GM18870 (cell line): ENCODE measurements around the gene CUBN.
"Not testable (repeated sequence)": the region's sequence is repeated elsewhere in the genome, so short reads cannot be mapped to it uniquely, and the experiment has no call there.

ENCODE experiments used
- ATAC-seq: cut with Tn5 transposase; IDR thresholded peaks from one replicate; pipeline ENCODE4 v1.9.1; 2021; ENCODE audit warnings: moderate library complexity; ENCODE audit not compliant: unreplicated experiment

CUBN gene

GRCh38 chr10:17141504-17142229, 12.1 kb upstream of the CUBN start:
- ATAC-seq = no peak

- no peak for ATAC-seq
Measured at GRCh38 chr10:17140386-17140761, 10.8 kb upstream of the CUBN start.

- ATAC-seq = no peak
Measured at GRCh38 chr10:17138460-17139042, 8.9 kb upstream of the CUBN start.

- no peak for ATAC-seq
Measured at GRCh38 chr10:17134737-17135260, 5.2 kb upstream of the CUBN start.

- no peak for ATAC-seq
Measured at GRCh38 chr10:17134282-17134681, 4.7 kb upstream of the CUBN start.

- ATAC-seq = no peak
Measured at GRCh38 chr10:17128261-17128660, 1.4 kb downstream of the CUBN start.

GRCh38 chr10:17126327-17126726, 3.3 kb downstream of the CUBN start:
- ATAC-seq = no peak

GRCh38 chr10:17125206-17125893, 4.3 kb downstream of the CUBN start:
- ATAC-seq = no peak

GRCh38 chr10:17123961-17124360, 5.7 kb downstream of the CUBN start:
- ATAC-seq = no peak

GRCh38 chr10:17122726-17123661, 6.6 kb downstream of the CUBN start:
- no peak for ATAC-seq

GRCh38 chr10:17122052-17122451, 7.6 kb downstream of the CUBN start:
- ATAC-seq = no peak

GRCh38 chr10:17120694-17121093, 8.9 kb downstream of the CUBN start:
- no peak for ATAC-seq

- no peak for ATAC-seq
Measured at GRCh38 chr10:17119845-17120244, 9.8 kb downstream of the CUBN start.

GRCh38 chr10:17116193-17116592, 13.4 kb downstream of the CUBN start:
- no peak for ATAC-seq

- no peak for ATAC-seq
Measured at GRCh38 chr10:17115683-17116082, 13.9 kb downstream of the CUBN start.

GRCh38 chr10:17114878-17115444, 14.7 kb downstream of the CUBN start:
- ATAC-seq = not testable (repeated sequence)

- no peak for ATAC-seq
Measured at GRCh38 chr10:17113889-17114540, 15.6 kb downstream of the CUBN start.

- no peak for ATAC-seq
Measured at GRCh38 chr10:17113346-17113745, 16.3 kb downstream of the CUBN start.

- ATAC-seq = no peak
Measured at GRCh38 chr10:17112566-17112965, 17.0 kb downstream of the CUBN start.
